ENCODE measurements around the gene RALB. TPM values are rescaled to one million over a fixed set of nuclear protein-coding genes. Genes with fewer than 3 reads are reported as not detected.

RALB gene
- total and polyA plus RNA-seq, 2 of the 8 experiments (the other 6 are each of a cell fraction or from before 2014, with no cell fraction given), result 12.0 to 16.6 TPM

DNA sequence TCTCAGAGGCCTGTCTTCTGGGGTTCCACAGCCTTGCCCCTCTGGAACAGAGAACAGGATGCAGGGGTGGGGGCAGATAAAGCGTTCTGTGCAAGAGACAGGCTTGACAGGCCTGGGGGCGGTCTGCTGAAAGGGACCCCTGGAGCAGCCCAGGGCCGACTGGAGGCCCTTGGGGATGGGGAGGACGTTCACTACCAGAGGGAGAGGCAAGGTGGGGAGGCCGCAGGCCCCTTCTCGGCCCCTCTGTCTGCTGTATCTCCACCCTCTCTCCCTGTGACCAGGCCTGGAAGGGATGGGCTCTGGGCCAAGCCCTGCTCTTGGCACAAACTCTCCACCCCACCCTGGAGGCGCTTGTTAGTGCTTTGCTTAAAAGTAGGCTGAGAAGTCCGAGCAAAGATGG, 66.0 kb downstream of the RALB start:
- no peak overlapping the region for H3K14ac ChIP-seq (ENCODE audit: insufficient read length)
- H3K36me3 ChIP-seq (ENCODE audit: control insufficient read depth in 2 of 4, insufficient read depth in 4 of 4, low read length in 3 of 4), result no peaks in the 10 kb centered on the region
- WGBS, 2 experiments (ENCODE audit: extremely low coverage in 1 of 2, insufficient coverage in 1 of 2, insufficient read length in 1 of 2, insufficient replicate concordance in 2 of 2, low coverage in 1 of 2, low lambda C conversion rate in 2 of 2, missing lambda C conversion rate in 1 of 2), result 94% methylated on average over 7 of the region's 8 CpGs; no CpG with 5 or more reads in 1 of the 2 experiments
- no peak overlapping the region for H3K56ac ChIP-seq (replicated peaks; ENCODE audit: insufficient read length, low read depth, low read length)
- H3K23me2 ChIP-seq (ENCODE audit: low read depth, low read length), result no peaks in the 10 kb centered on the region; the same call in 1 of the 2 replicates
- H3K27ac ChIP-seq (ENCODE audit: low read depth, low read length), result no peak overlapping the region
- no peak for TF ChIP-seq JUN (IDR thresholded peaks at IDR 0.05; ENCODE audit: low read depth, low read length)
- TF ChIP-seq SP1 (IDR thresholded peaks at IDR 0.05; ENCODE audit: low read depth, low read length), result no peak
- TF ChIP-seq, protein P1, sequence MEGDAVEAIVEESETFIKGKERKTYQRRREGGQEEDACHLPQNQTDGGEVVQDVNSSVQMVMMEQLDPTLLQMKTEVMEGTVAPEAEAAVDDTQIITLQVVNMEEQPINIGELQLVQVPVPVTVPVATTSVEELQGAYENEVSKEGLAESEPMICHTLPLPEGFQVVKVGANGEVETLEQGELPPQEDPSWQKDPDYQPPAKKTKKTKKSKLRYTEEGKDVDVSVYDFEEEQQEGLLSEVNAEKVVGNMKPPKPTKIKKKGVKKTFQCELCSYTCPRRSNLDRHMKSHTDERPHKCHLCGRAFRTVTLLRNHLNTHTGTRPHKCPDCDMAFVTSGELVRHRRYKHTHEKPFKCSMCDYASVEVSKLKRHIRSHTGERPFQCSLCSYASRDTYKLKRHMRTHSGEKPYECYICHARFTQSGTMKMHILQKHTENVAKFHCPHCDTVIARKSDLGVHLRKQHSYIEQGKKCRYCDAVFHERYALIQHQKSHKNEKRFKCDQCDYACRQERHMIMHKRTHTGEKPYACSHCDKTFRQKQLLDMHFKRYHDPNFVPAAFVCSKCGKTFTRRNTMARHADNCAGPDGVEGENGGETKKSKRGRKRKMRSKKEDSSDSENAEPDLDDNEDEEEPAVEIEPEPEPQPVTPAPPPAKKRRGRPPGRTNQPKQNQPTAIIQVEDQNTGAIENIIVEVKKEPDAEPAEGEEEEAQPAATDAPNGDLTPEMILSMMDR (IDR thresholded peaks at IDR 0.05; ENCODE audit: control extremely low read depth in 1 of 3, insufficient read depth in 1 of 3, low read depth in 1 of 3, low read length in 3 of 3), result no peak
- TF ChIP-seq TCF12 (IDR thresholded peaks at IDR 0.05; ENCODE audit: low read depth, low read length), result no peak
- CTCF ChIA-PET (ENCODE audit: partially characterized antibody), result interaction anchor here (1.2 to 1.5 kb wide), 2 partner anchors 16 to 111 kb away, joined by 3 to 4 read pairs; no protein-coding TSS in a partner anchor
- H3K9me3 ChIP-seq (ENCODE audit: insufficient read depth in 2 of 2, low read depth in 1 of 2, low read length in 1 of 2), result no peaks in the 10 kb centered on the region
- H3K9ac ChIP-seq (replicated peaks in 1 of 4; ENCODE audit: extremely low read depth in 1 of 4, low read depth in 3 of 4, low read length in 3 of 4), result no peak overlapping the region
- FAIRE-seq (no peak), DNase-seq (ENCODE audit: low read depth in 1 of 2, low spot score in 2 of 2) (no peak)
- H2BK5ac ChIP-seq (ENCODE audit: low read depth, low read length), result no peak overlapping the region
- peaks cover 3 to 26% (median 20%) of the 10 kb centered on the region in 4 experiments for H3K27me3 ChIP-seq (replicated peaks in 1 of 4; ENCODE audit: control insufficient read depth in 3 of 4, extremely low read depth in 1 of 4, insufficient read depth in 3 of 4, low read length in 3 of 4)
- H2AK5ac ChIP-seq (ENCODE audit: low read depth, low read length), result no peak overlapping the region
- no peak overlapping the region for H2BK120ac ChIP-seq (replicated peaks; ENCODE audit: low read depth, low read length)
- peaks cover 0 to 4% of the 10 kb centered on the region in 2 experiments for H4K20me1 ChIP-seq (replicated peaks in 1 of 2; ENCODE audit: control insufficient read depth in 1 of 2, insufficient read depth in 2 of 2, low read length in 2 of 2)
- no peak overlapping the region for H3K4ac ChIP-seq (replicated peaks; ENCODE audit: insufficient read length, low read depth, low read length)
- H2BK12ac ChIP-seq (ENCODE audit: low read depth, low read length), result no peak overlapping the region
- H3K79me2 ChIP-seq (ENCODE audit: control insufficient read depth in 1 of 2, insufficient read depth in 2 of 2, low read length in 2 of 2), result no peaks in the 10 kb centered on the region
- no peak overlapping the region for H2AFZ ChIP-seq (ENCODE audit: low read length)
- POLR2A ChIA-PET (ENCODE audit: partially characterized antibody), result no interaction called here
- H2BK20ac ChIP-seq (ENCODE audit: low read length), result no peak overlapping the region
- H4K91ac ChIP-seq (replicated peaks; ENCODE audit: insufficient read length, low read length), result no peak overlapping the region
- H2BK15ac ChIP-seq (ENCODE audit: low read length), result no peak overlapping the region
- no peaks in the 10 kb centered on the region; a peak in 2 of 7 replicates for H3K4me1 ChIP-seq (replicated peaks in 1 of 4; ENCODE audit: control insufficient read depth in 3 of 4, insufficient read depth in 4 of 4, low read length in 3 of 4)
- no peak overlapping the region for H4K5ac ChIP-seq (ENCODE audit: insufficient read length, low read depth, low read length)
- H4K8ac ChIP-seq (ENCODE audit: extremely low read depth, insufficient read depth, low read length), result peak overlapping the region; percentile 11; the same call in 1 of the 2 replicates
- H3K23ac ChIP-seq (ENCODE audit: insufficient read length), result no peak overlapping the region
- no peak overlapping the region for H3K4me2 ChIP-seq (ENCODE audit: insufficient read depth in 1 of 2, low read depth in 2 of 2, low read length in 2 of 2)
- H3K4me3 ChIP-seq (ENCODE audit: extremely low read depth in 1 of 4, insufficient read depth in 2 of 4, low read depth in 3 of 4, low read length in 4 of 4), result no peak overlapping the region
- no peak overlapping the region for H3K18ac ChIP-seq (ENCODE audit: extremely low read depth, low read length)
- H3K79me1 ChIP-seq (ENCODE audit: low read depth, low read length), result no peaks in the 10 kb centered on the region
